DND-41 (cell line): ENCODE data around the gene PCSK4.
A peak's percentile ranks its signal among the peaks of the same experiment; 100 is the strongest.

Experiments used
- CTCF ChIP-seq: IDR thresholded peaks from 2 replicates; pipeline ENCODE4 v1.5.1; 2012; ENCODE audit warnings: borderline replicate concordance, low read length, moderate library complexity, mild to moderate bottlenecking; ENCODE audit not compliant: poor library complexity, severe bottlenecking; ENCODE audit errors: extremely low read depth
- EZH2 ChIP-seq: IDR thresholded peaks from 3 replicates; pipeline ENCODE4 v1.6.1; 2012; ENCODE audit warnings: borderline replicate concordance, low read depth, mild to moderate bottlenecking, moderate library complexity, low read length, inconsistent platforms; ENCODE audit not compliant: severe bottlenecking

- TF ChIP-seq CTCF (peak; percentile 95), EZH2 (no peak)
These were observed 44.8 kb downstream of the PCSK4 start for GRCh38 chr19:1445185-1445931.
